Sigmoid colon (tissue), 4 donors: ENCODE results near the gene SHISAL1.
"Not testable (repeated sequence)": the region's sequence is repeated elsewhere in the genome, so short reads cannot be mapped to it uniquely, and the experiment has no call there.

Experiments
- CTCF ChIP-seq, 4 experiments: fragments of 450-650 bp in 3 of 4; fragments of 200-600 bp in 1 of 4; IDR thresholded peaks; one replicate each; pipeline ENCODE4 v1.5.1; 2016 to 2019; ENCODE audit warnings: antibody characterized with exemption in 4 of 4, mild to moderate bottlenecking in 3 of 4, moderate library complexity in 2 of 4
- EP300 ChIP-seq, 4 donors: sonication (generic); formaldehyde crosslinking; IDR thresholded peaks; one replicate each; pipeline ENCODE4 v1.6.1; 2017; ENCODE audit warnings: antibody characterized with exemption in 4 of 4
- POLR2A ChIP-seq, 2 donors: fragments of 450-650 bp; IDR thresholded peaks; one replicate each; pipeline ENCODE4 v1.6.1; 2016; ENCODE audit warnings: antibody characterized with exemption in 2 of 2, mild to moderate bottlenecking in 2 of 2, moderate library complexity in 2 of 2
- POLR2AphosphoS5 ChIP-seq, 4 donors: sonication (generic); formaldehyde crosslinking; IDR thresholded peaks; one replicate each; pipeline ENCODE4 v1.6.1; 2017; ENCODE audit warnings: antibody characterized with exemption in 4 of 4

GRCh38 chr22:44241121-44241520 lies 71.6 kb downstream of the SHISAL1 start:
- not testable (repeated sequence) for TF ChIP-seq CTCF, POLR2A, POLR2AphosphoS5, EP300 (IDR thresholded peaks at IDR 0.05)
